Naive thymus-derived CD8-positive, alpha-beta T cell (primary cell): Measurements from ENCODE around the gene TFAM. TPM values are rescaled to one million over a fixed set of nuclear protein-coding genes. Genes with fewer than 3 reads are reported as not detected.

Experiments used
- ATAC-seq, 2 donors: fragments of 150-1000 bp; cut with Tn5 transposase in 1 of 2; sonication (Bioruptor Pico), chemical (Tn5 transposase) in 1 of 2; 1 replicate in 1 of 2; 2 replicates in 1 of 2; pipeline ENCODE4 v1.10.0; 2021; ENCODE audit warnings: mild to moderate bottlenecking in 2 of 2, moderate library complexity in 2 of 2
- POLR2A ChIA-PET: fragments of 350-600 bp; sonication (Branson Sonifier 250); formaldehyde crosslinking; loops from one replicate; lab custom pipeline; 2021; ENCODE audit warnings: antibody characterized with exemption; lab: Charles Lee
- DNase-seq, 10 donors: peaks; one replicate each; pipeline versions ENCODE4 v3.0.0 to v3.0.0-alpha.2; 2020 to 2022
- H3K27ac Mint-ChIP-seq, 10 donors: one replicate each; pipeline ENCODE4 v1.8.0; 2020 to 2022; ENCODE audit warnings: mild to moderate bottlenecking in 10 of 10, mixed read lengths in 10 of 10, moderate library complexity in 4 of 10, inconsistent platforms in 1 of 10
- H3K27me3 Mint-ChIP-seq, 5 donors: one replicate each; pipeline ENCODE4 v1.8.0; 2021 to 2022; ENCODE audit warnings: mixed read lengths in 5 of 5
- H3K36me3 Mint-ChIP-seq, 3 donors: one replicate each; pipeline ENCODE4 v1.8.0; 2020 to 2022; ENCODE audit warnings: mixed read lengths in 3 of 3, mild to moderate bottlenecking in 2 of 3, inconsistent platforms in 1 of 3
- H3K4me1 Mint-ChIP-seq, 4 donors: one replicate each; pipeline ENCODE4 v1.8.0; 2021 to 2022; ENCODE audit warnings: mixed read lengths in 4 of 4
- H3K4me3 Mint-ChIP-seq, 10 donors: one replicate each; pipeline ENCODE4 v1.8.0; 2020 to 2022; ENCODE audit warnings: mild to moderate bottlenecking in 10 of 10, mixed read lengths in 10 of 10, moderate library complexity in 6 of 10, inconsistent platforms in 1 of 10
- H3K9me3 Mint-ChIP-seq, 9 donors: one replicate each; pipeline ENCODE4 v1.8.0; 2020 to 2022; ENCODE audit warnings: mixed read lengths in 9 of 9, mild to moderate bottlenecking in 3 of 9, inconsistent platforms in 1 of 9, moderate library complexity in 1 of 9
- polyA plus RNA-seq, 3 donors: library from polyadenylated mRNA; unstranded; fragments of 300-500 nt; fragmentation: Illumina TruSeq; gene quantifications; one replicate each; pipeline ENCODE4 v1.2.3, GENCODE V29; 2021
- total RNA-seq, 8 experiments: library from RNA in 2 of 8; stranded (reverse) in 2 of 8; gene quantifications; one replicate each; pipeline ENCODE4 v1.2.3 and lab custom pipeline; 2021 to 2026

The TFAM gene
- total and polyA plus RNA-seq, 5 experiments from 2014 or later: 50.3 to 61.4 (median 52.7) TPM

- peaks cover 0 to 10% (median 0%) of the 10 kb centered on the region in 3 donors for H3K36me3 Mint-ChIP-seq
- no peak overlapping the region for H3K27ac Mint-ChIP-seq
- H3K9me3 Mint-ChIP-seq: peaks cover 0 to 20% (median 12%) of the 10 kb centered on the region in 9 donors
- H3K4me3 Mint-ChIP-seq: no peak overlapping the region
- no peak for ATAC-seq
- H3K4me1 Mint-ChIP-seq: peaks cover 7 to 18% (median 14%) of the 10 kb centered on the region in 4 donors
- POLR2A ChIA-PET: no interaction called here
- peaks cover 0 to 4% (median 1%) of the 10 kb centered on the region in 5 donors for H3K27me3 Mint-ChIP-seq
- no peak for DNase-seq
These were observed 54.6 kb downstream of the TFAM start for GRCh38 chr10:58439632-58440364.

- POLR2A ChIA-PET: no interaction called here
- DNase-seq: no peak
- H3K27ac Mint-ChIP-seq: no peak overlapping the region
These were observed 55.3 kb downstream of the TFAM start for GRCh38 chr10:58440484-58440883.

DNA sequence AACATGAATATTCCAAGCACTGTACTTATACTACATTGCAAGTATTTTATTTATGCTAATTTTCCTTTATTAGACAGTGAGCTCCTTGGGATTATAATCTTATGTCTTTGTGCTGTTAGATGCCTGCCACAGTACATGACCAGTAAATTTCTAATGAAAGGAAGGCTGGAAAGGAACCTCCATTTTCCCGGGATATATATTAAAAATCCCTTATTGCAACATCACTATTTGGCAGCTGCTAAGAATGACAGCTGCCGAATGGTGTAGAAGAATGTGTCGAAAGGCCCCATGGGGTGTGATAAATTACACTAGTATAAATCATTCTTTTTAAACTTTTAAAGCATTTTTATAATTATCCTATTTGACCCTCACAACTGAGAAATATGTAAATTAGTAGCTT, 59.1 kb downstream of the TFAM start:
- Mint-ChIP-seq H3K36me3 (peaks cover 0 to 10% (median 0%) of the 10 kb centered on the region in 3 donors), H3K4me1 (peaks cover 0 to 2% (median 0%) of the 10 kb centered on the region in 4 donors), H3K9me3 (peaks cover 0 to 20% (median 12%) of the 10 kb centered on the region in 9 donors), H3K4me3 (no peak overlapping the region), H3K27me3 (peaks cover 0 to 12% (median 1%) of the 10 kb centered on the region in 5 donors), H3K27ac (no peak overlapping the region)
- POLR2A ChIA-PET: interaction anchor here (0.7 kb wide), 1 partner anchor 136 kb away, joined by 3 read pairs; no protein-coding TSS in a partner anchor
- DNase-seq (no peak), ATAC-seq (no peak)

More at GRCh38 chr10:58440484-58440883, 55.3 kb downstream of the TFAM start:
- Mint-ChIP-seq H3K4me3 (no peak overlapping the region), H3K9me3 (peaks cover 0 to 20% (median 12%) of the 10 kb centered on the region in 9 donors), H3K27me3 (peaks cover 0 to 4% (median 1%) of the 10 kb centered on the region in 5 donors), H3K4me1 (peaks cover 3 to 14% (median 9%) of the 10 kb centered on the region in 4 donors), H3K36me3 (peaks cover 0 to 10% (median 0%) of the 10 kb centered on the region in 3 donors)
- ATAC-seq: no peak

DNA sequence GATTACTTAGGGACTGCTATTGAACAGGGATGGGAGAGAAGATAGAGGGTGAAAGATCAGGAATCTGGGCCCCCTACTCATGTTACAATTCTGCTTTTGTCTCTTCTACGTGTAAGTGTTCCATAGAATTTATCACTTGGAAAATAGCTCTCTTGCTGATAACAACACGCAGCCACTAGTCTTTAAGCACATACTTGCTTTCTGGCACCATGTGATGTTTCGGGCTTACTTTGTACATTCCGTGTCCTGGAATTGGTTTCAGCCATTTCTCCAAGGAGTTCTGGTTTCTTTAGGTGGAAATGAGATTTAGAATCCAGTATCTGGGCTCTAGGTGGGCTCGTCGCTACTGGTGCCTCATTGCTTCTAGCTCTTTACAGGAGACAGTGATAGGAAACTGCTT, 59.7 kb downstream of the TFAM start:
- Mint-ChIP-seq H3K4me1 (peaks cover 0 to 2% (median 0%) of the 10 kb centered on the region in 4 donors), H3K36me3 (peaks cover 0 to 8% (median 0%) of the 10 kb centered on the region in 3 donors), H3K9me3 (peaks cover 0 to 16% (median 8%) of the 10 kb centered on the region in 9 donors), H3K4me3 (no peak overlapping the region), H3K27me3 (peaks cover 0 to 18% (median 3%) of the 10 kb centered on the region in 5 donors), H3K27ac (no peak overlapping the region)
- ATAC-seq (no peak), DNase-seq (no peak)
- POLR2A ChIA-PET: no interaction called here

- no peaks in the 10 kb centered on the region for H3K4me1 Mint-ChIP-seq
- no peak for ATAC-seq
- H3K36me3 Mint-ChIP-seq: no peaks in the 10 kb centered on the region
- H3K4me3 Mint-ChIP-seq: no peak overlapping the region
- POLR2A ChIA-PET: interaction anchor here (0.6 kb wide), 1 partner anchor 48 kb away, joined by 3 read pairs; no protein-coding TSS in a partner anchor
- peaks cover 3 to 23% (median 8%) of the 10 kb centered on the region in 5 donors for H3K27me3 Mint-ChIP-seq
- DNase-seq: no peak
- H3K9me3 Mint-ChIP-seq: no peaks in the 10 kb centered on the region
- no peak overlapping the region for H3K27ac Mint-ChIP-seq
These were observed 63.1 kb downstream of the TFAM start for GRCh38 chr10:58448121-58448935.

Other genes with a start within 250 kb of the TFAM start
- gene IPMK, start 117.5 kb upstream of the TFAM start, total RNA-seq: 1 to 10 TPM; 6.7 to 7.1 TPM
- gene IPMK, start 117.5 kb upstream of the TFAM start, polyA plus RNA-seq: 1 to 10 TPM; 1.6 to 2.2 (median 1.8) TPM
- gene CISD1, start 116.2 kb upstream of the TFAM start, total RNA-seq: 10 to 100 TPM in 1 of 2 experiments, 1 to 10 TPM in 1; 9.7 to 11.6 TPM
- gene CISD1, start 116.2 kb upstream of the TFAM start, polyA plus RNA-seq: 10 to 100 TPM; 54.6 to 71.4 (median 60.4) TPM
- gene UBE2D1, start 50.4 kb upstream of the TFAM start, total RNA-seq: 10 to 100 TPM; 10.2 to 11.4 TPM
- gene UBE2D1, start 50.4 kb upstream of the TFAM start, polyA plus RNA-seq: 10 to 100 TPM; 15.4 to 17.3 (median 17.1) TPM
- gene BICC1, start 127.5 kb downstream of the TFAM start, total RNA-seq: not detected
- not detected for gene BICC1, start 127.5 kb downstream of the TFAM start, polyA plus RNA-seq